Measurements from ENCODE around the gene MACROD1. TPM values are rescaled to one million over a fixed set of nuclear protein-coding genes. Genes with fewer than 3 reads are reported as not detected.

MACROD1 gene
- total and polyA plus RNA-seq, 2 of the 13 experiments (the other 11 are each of a cell fraction or from before 2014, with no cell fraction given) = 23.1 to 34.5 TPM

DNA sequence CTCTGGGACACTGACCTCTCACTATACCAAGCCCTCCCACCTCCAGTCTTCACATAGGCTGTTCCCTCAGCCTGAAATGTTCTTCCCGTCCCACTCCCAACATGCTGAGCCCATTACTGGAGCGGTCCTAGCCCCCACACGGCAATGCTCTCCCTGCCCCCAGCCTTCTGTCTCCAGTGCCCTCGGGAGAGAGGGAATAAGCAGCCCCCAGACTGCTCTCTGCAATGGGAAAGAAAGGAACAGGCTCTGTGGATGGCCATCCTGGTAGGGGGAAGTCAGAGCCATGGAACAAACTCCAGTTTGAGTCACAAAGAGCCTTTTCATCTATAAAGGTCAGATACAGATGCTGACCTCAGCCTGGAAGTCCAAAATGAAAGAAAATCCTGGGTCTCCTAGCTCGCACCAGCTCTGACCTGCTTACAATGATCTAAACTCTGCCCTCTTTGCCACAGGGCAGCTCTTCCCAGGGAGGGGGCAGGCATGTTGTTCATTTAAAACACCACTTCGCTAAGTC lies 67.5 kb downstream of the MACROD1 start (continued):
- TF ChIP-seq, protein P1, sequence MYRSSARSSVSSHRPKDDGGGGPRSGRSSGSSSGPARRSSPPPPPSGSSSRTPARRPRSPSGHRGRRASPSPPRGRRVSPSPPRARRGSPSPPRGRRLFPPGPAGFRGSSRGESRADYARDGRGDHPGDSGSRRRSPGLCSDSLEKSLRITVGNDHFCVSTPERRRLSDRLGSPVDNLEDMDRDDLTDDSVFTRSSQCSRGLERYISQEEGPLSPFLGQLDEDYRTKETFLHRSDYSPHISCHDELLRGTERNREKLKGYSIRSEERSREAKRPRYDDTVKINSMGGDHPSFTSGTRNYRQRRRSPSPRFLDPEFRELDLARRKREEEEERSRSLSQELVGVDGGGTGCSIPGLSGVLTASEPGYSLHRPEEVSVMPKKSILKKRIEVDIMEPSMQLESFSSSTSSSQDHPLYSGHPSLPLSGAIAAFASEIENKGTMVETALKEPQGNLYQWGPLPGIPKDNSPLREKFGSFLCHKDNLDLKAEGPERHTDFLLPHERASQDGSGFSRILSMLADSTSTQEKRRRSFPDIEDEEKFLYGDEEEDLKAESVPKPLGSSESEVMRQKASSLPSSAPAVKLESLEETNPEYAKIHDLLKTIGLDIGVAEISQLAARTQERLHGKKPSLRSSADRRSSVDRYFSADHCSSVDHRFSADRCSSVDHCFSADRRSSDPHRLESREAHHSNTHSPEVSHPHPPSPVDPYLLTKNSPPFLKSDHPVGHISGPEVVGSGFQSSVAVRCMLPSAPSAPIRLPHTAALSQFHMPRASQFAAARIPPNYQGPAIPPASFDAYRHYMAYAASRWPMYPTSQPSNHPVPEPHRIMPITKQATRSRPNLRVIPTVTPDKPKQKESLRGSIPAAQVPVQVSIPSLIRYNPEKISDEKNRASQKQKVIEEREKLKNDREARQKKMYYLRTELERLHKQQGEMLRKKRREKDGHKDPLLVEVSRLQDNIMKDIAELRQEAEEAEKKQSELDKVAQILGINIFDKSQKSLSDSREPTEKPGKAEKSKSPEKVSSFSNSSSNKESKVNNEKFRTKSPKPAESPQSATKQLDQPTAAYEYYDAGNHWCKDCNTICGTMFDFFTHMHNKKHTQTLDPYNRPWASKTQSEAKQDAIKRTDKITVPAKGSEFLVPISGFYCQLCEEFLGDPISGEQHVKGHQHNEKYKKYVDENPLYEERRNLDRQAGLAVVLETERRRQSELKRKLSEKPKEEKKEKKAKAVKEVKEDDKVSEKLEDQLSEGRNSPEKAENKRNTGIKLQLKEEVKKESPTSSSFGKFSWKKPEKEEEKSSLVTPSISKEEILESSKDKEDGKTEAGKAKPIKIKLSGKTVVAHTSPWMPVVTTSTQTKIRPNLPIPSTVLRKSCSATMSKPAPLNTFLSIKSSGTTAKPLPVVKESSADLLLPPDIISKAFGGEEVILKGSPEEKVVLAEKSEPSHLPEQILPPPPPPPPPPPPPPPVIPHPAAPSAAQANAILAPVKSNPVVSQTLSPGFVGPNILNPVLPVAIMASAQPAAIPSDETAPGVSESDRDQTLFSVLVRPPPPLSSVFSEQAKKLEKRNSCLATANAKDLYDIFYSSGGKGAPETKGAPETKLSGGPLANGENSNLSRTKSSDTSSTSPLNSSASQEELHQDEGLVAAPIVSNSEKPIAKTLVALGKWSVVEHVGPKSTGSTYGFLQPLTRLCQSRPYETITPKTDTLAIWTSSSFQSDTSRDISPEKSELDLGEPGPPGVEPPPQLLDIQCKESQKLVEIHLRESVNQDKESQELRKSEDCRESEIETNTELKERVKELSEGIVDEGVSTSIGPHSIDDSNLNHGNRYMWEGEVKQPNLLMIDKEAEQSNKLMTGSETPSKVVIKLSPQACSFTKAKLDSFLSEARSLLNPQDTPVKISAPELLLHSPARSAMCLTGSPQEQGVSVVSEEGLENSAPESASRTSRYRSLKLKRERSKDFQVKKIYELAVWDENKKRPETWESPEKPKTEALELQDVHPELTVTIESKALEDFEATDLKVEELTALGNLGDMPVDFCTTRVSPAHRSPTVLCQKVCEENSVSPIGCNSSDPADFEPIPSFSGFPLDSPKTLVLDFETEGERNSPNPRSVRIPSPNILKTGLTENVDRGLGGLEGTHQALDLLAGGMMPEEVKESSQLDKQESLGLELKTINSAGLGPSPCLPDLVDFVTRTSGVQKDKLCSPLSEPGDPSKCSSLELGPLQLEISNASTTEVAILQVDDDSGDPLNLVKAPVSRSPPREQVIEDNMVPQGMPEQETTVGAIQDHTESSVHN (CRISPR knock-in tag; IDR thresholded peaks at IDR 0.05) = no peak
- TF ChIP-seq SRSF1 (optimal IDR thresholded peaks at IDR 0.05; ENCODE audit: low read depth, low read length) = no peak
- no peak for TF ChIP-seq ZNF441 (CRISPR knock-in tag; IDR thresholded peaks at IDR 0.05; ENCODE audit: borderline replicate concordance)
- TF ChIP-seq, protein P2, sequence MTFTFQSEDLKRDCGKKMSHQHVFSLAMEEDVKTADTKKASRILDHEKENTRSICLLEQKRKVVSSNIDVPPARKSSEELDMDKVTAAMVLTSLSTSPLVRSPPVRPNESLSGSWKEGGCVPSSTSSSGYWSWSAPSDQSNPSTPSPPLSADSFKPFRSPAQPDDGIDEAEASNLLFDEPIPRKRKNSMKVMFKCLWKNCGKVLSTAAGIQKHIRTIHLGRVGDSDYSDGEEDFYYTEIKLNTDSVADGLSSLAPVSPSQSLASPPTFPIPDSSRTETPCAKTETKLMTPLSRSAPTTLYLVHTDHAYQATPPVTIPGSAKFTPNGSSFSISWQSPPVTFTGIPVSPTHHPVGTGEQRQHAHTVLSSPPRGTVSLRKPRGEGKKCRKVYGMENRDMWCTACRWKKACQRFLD (CRISPR knock-in tag; IDR thresholded peaks at IDR 0.05; ENCODE audit: borderline replicate concordance) = no peak
- TF ChIP-seq FOXC1 (CRISPR knock-in tag; IDR thresholded peaks at IDR 0.05; ENCODE audit: borderline replicate concordance) = no peak
- TF ChIP-seq ZNF224 (CRISPR knock-in tag; IDR thresholded peaks at IDR 0.05) = no peak
- no peak for TF ChIP-seq WIZ (CRISPR knock-in tag; IDR thresholded peaks at IDR 0.05)
- no peak for TF ChIP-seq ZNF605 (CRISPR knock-in tag; IDR thresholded peaks at IDR 0.05)
- no peak for TF ChIP-seq ZBTB38 (CRISPR knock-in tag; IDR thresholded peaks at IDR 0.05)
- TF ChIP-seq KMT2B (CRISPR knock-in tag; IDR thresholded peaks at IDR 0.05) = no peak
- TF ChIP-seq, protein P3, sequence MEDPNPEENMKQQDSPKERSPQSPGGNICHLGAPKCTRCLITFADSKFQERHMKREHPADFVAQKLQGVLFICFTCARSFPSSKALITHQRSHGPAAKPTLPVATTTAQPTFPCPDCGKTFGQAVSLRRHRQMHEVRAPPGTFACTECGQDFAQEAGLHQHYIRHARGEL (CRISPR knock-in tag; IDR thresholded peaks at IDR 0.05) = no peak
- TF ChIP-seq ZNF292 (CRISPR knock-in tag; IDR thresholded peaks at IDR 0.05; ENCODE audit: borderline replicate concordance, low read depth) = peak; percentile 21; the same call in 1 of the 2 replicates
- TF ChIP-seq, protein P4, sequence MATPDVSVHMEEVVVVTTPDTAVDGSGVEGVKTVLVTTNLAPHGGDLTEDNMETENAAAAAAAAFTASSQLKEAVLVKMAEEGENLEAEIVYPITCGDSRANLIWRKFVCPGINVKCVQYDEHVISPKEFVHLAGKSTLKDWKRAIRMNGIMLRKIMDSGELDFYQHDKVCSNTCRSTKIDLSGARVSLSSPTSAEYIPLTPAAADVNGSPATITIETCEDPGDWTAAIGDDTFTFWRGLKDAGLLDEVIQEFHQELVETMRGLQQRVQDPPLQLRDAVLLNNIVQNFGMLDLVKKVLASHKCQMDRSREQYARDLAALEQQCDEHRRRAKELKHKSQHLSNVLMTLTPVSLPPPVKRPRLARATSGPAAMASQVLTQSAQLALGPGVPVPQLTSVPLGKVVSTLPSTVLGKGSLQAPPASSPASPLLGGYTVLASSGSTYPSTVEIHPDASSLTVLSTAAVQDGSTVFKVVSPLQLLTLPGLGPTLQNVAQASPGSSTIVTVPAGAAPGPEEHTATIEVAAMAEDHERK (CRISPR knock-in tag; IDR thresholded peaks at IDR 0.05; ENCODE audit: low read depth) = no peak
- TF ChIP-seq, protein P5, sequence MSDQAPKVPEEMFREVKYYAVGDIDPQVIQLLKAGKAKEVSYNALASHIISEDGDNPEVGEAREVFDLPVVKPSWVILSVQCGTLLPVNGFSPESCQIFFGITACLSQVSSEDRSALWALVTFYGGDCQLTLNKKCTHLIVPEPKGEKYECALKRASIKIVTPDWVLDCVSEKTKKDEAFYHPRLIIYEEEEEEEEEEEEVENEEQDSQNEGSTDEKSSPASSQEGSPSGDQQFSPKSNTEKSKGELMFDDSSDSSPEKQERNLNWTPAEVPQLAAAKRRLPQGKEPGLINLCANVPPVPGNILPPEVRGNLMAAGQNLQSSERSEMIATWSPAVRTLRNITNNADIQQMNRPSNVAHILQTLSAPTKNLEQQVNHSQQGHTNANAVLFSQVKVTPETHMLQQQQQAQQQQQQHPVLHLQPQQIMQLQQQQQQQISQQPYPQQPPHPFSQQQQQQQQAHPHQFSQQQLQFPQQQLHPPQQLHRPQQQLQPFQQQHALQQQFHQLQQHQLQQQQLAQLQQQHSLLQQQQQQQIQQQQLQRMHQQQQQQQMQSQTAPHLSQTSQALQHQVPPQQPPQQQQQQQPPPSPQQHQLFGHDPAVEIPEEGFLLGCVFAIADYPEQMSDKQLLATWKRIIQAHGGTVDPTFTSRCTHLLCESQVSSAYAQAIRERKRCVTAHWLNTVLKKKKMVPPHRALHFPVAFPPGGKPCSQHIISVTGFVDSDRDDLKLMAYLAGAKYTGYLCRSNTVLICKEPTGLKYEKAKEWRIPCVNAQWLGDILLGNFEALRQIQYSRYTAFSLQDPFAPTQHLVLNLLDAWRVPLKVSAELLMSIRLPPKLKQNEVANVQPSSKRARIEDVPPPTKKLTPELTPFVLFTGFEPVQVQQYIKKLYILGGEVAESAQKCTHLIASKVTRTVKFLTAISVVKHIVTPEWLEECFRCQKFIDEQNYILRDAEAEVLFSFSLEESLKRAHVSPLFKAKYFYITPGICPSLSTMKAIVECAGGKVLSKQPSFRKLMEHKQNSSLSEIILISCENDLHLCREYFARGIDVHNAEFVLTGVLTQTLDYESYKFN (CRISPR knock-in tag; conservative IDR thresholded peaks at IDR 0.05) = peak; percentile 61
- TF ChIP-seq MIER2 (CRISPR knock-in tag; IDR thresholded peaks at IDR 0.05) = no peak

Measured in HepG2 (cell line).